GM19043 (cell line): ENCODE measurements around the gene CFH.
"Not testable (repeated sequence)": the region's sequence is repeated elsewhere in the genome, so short reads cannot be mapped to it uniquely, and the experiment has no call there.

Experiments used
- ATAC-seq: cut with Tn5 transposase; IDR thresholded peaks from one replicate; pipeline ENCODE4 v1.9.1; 2021; ENCODE audit warnings: low read depth; ENCODE audit not compliant: unreplicated experiment

Gene CFH

DNA sequence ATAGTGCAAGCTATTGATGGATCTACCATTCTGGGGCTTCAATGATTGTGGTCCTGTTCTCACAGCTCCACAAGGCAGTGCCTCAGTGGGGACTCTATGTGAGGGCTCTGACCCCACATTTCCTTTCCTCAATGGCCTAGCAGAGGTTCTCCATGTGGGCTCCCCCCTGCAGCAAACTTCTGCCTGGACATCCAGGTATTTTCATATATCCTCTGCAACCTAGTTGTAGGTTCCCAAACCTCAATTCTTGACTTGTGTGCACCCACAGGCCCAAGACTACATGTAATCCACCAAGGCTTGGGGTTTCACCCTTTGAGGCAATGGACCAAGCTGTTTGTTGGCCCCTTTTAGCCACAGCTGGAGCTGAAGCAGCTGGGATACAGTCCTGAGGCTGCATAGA lies 86.9 kb downstream of the CFH start:
- no peak for ATAC-seq

DNA sequence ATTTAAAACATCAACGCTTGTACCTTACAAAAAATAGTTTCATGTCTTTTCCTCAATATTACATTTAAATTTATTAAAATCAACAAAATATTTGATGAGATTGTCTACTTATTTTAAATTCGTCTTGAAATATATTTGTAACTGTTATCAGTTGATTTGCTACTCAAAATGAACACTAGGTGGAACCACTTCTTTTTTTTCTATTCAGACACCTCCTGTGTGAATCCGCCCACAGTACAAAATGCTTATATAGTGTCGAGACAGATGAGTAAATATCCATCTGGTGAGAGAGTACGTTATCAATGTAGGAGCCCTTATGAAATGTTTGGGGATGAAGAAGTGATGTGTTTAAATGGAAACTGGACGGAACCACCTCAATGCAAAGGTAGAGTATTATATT lies 91.4 kb downstream of the CFH start:
- ATAC-seq = not testable (repeated sequence)

DNA sequence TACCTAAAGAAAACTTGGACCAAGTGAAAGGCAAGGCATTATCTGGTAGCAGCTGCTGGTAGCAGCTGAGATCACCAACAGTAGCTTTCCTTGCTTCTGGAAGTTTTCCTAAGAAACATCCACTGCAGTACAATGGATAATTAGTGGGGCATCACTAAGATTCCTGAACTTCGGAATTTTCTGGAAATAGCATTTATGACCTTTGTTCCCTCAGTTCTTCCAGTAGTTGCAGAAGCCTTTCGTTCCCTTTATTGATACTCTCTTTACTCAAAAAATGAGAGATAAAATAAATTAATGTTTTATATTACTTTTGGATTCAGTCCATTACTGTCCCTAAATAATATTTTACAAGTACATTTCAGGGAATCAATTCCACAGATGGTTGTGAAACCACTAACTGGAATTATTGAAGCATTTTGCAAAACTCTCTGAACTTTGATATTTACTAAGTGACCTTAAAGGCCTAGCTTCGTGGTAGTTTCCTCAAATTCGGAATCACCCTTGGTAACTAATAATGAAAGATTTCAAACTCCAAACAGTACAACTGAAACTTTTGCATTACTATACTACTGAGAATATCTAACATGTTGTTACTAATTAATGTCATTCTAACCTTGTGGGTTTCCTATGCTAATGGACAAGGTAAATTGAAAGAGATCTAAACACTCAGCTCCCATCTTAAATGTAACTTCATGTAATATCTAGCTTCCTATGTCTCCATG lies 113.3 kb downstream of the CFH start:
- not testable (repeated sequence) for ATAC-seq

DNA sequence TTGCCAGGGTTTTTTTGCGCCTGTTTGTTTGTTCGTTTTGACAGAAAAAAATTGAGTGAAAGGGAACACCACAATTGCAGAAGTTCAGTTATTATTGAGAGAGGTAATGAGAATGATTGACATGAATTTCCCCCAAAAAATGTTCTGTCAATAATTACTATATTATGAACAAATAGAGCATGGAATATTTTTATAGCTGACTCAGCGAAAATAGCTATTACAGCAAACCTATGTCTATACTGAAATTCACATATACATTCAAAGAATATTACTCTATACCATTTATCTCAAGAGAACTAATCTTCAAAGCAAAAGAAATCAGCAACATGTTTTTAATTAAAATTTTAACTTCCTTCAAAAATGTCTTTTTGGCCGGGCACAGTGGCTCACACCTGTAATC lies 118.0 kb downstream of the CFH start:
- not testable (repeated sequence) for ATAC-seq

DNA sequence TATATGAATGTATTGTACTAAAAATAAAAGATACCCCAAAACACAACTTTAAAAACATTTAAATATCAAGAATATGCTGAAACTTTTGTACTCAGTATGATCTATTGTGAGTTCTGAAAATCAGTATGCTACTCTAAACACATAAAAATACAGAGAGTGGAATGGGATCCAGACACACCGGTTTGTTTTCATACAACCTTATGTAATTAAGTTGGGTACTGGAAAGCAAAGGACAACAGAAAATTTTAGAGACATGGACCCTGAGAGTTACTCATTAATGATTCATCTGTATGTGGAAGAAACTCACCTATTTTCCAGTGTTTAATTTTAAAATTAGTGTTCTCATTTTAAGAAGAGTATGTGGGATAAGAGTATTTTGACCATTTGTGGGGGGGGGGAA lies 121.9 kb downstream of the CFH start:
- no peak for ATAC-seq

DNA sequence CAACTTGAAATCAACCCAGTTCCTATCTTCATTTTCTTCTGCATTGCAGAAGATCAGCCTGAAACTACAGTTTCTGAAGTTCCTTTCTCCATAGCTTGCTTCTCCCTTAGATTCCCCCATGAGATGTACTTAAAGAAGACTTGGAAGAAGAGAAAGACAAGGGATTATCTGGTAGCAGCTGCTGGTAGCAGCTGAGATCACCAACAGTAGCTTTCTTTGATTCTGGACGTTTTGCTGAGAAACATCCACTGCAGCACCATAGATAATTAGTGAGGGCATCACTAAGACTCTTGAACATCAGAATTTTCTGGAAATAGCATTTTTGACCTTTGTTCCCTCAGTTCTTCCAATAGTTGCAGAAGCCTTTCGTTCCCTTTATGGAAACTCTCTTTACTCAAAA lies 122.3 kb downstream of the CFH start:
- no peak for ATAC-seq

GRCh38 chr1:196774603-196775002 lies 122.8 kb downstream of the CFH start, which contains the start of gene CFHR3:
TSS of gene CFHR3 (plus strand) at chr1:196774840. CDS start at chr1:196774887, 47 bp downstream.
- peak; percentile 62 for ATAC-seq

DNA sequence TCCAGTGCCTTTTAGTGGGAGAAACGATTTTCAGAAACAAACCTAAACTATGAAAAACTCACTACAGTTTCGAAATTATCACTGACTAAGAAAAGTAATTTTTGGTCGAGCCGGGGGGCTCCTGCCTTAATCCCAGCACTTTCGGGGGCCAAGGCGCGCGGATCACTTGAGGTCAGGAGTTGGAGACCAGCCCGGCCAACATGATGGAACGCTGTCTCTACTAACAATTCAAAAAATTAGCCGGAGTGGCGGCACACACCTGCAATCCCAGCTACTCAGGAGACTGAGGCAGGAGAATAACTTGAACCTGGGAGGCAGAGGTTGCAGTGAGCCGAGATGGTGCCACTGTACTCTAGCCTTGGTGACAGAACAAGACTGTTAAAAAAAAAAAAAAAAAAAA lies 125.8 kb downstream of the CFH start:
- ATAC-seq = no peak

GRCh38 chr1:196779093-196779492 lies 127.2 kb downstream of the CFH start:
- ATAC-seq = no peak

GRCh38 chr1:196791252-196791651 lies 139.4 kb downstream of the CFH start:
- not testable (repeated sequence) for ATAC-seq

GRCh38 chr1:196794103-196794502 lies 142.3 kb downstream of the CFH start:
- not testable (repeated sequence) for ATAC-seq
